Measurements from ENCODE around the gene CYLC2.

CYLC2 gene

DNA sequence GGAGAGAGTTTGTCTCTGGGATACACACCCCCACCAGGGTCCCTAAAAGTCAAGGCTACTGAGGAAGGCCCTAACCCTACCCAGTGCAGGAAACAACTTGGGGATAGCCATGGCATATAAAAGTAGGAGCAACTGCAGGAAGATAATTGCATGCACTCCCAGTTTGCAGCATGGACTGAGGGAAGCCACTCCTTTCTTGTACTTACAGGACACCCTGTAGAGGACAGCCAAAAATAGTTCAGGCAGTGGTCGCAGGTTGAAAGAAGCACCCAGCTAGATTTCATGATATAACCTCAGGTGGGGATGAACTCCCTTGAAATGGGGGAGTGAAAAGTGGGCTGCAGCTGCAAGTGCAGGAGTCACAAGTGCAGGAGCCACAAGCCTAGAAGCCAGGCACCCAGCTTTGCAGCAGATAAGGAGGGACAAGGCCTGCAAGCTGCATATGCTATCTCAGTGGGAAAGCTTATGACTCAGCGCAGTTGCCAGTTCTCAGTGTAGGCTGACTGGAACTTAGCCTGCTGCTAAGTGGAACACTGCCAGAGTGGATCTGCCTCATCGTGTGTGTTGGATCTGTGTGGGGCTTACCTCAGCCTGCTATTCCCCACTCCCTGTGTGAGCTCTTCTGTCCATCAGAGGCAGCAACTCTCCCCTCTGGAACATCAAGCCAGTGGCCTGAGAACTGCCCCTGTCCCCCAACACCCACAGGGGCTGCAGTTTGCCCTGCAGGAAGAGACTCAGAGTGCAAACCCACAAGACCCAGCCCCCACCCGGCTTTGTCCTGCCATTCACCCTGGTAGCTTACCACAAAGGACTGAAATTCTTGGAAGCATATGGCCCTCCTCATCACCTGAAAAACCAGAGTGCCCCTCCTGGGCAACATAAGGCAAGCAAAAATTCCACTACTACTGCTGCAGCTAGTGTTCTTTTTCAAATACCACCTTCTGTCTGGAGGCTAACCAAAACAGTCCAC lies 42.7 kb downstream of the CYLC2 start:
- no peak overlapping the region for H3K4me3 ChIP-seq (ENCODE audit: low read depth, low read length)
- TF ChIP-seq, protein P1, sequence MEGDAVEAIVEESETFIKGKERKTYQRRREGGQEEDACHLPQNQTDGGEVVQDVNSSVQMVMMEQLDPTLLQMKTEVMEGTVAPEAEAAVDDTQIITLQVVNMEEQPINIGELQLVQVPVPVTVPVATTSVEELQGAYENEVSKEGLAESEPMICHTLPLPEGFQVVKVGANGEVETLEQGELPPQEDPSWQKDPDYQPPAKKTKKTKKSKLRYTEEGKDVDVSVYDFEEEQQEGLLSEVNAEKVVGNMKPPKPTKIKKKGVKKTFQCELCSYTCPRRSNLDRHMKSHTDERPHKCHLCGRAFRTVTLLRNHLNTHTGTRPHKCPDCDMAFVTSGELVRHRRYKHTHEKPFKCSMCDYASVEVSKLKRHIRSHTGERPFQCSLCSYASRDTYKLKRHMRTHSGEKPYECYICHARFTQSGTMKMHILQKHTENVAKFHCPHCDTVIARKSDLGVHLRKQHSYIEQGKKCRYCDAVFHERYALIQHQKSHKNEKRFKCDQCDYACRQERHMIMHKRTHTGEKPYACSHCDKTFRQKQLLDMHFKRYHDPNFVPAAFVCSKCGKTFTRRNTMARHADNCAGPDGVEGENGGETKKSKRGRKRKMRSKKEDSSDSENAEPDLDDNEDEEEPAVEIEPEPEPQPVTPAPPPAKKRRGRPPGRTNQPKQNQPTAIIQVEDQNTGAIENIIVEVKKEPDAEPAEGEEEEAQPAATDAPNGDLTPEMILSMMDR (IDR thresholded peaks at IDR 0.05; ENCODE audit: control insufficient read depth, extremely low read depth, insufficient read depth) = no peak
- no peak for DNase-seq (ENCODE audit: low read depth)

DNA sequence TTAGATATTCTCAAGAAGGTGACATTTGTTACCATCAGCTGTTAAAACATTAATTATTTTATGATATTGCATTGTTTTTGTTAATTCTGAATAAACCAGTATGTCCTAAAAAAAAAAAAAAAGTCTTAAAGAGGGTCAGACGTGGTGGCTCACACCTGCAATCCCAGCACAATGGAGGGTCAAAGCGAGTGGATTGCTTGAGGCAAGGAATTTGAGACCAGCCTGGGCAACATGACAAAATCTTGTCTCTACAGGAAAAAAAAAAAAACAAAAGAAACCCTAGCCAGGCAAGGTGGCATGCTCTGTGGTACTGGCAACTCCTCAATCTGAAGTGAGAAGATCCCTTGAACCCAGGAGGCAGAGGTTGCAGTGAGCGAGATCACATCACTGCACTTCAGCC lies 46.8 kb downstream of the CYLC2 start:
- TF ChIP-seq, protein P1 (IDR thresholded peaks at IDR 0.05; ENCODE audit: control insufficient read depth, extremely low read depth, insufficient read depth) = no peak
- no peak for DNase-seq (ENCODE audit: low read depth)
- no peak overlapping the region for H3K4me3 ChIP-seq (ENCODE audit: low read depth, low read length)

All from LNCaP clone FGC (cell line).